Ramos (cell line): ENCODE data around the gene C1QTNF1.

ENCODE experiments used
- in situ Hi-C: fragments of 300-500 bp; cut with MboI; formaldehyde crosslinking; loops from one replicate; pipeline ENCODE4 v1.14.3; 2022; ENCODE audit warnings: low sequenced_read_pairs; ENCODE audit not compliant: unreplicated experiment

The C1QTNF1 gene

DNA sequence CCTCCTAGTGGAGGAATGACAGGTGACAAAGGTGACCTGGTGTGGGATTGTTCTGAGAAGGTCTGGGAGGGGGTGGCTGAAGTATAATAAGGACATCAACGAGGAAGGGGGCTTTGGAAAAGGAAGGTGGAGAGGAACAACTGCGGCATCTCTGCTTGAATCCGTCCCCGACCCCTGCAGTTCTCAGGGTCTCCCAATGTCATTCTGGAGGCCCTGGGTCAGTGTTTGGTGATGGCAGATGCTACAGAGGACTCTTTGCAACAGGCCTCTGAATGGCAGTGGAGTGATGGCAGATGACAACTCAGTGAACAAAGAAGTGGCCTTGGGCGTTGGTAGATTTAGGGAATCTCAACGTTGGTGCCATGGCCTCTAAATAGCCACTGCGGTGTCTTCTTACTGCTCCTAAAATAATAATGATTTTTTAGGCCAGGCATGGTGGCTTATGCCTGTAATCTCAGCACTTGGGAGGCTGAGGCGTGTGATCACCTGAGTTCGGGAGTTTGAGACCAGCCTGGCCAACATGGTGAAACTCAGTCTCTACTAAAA, 52.0 kb downstream of the C1QTNF1 start:
- in situ Hi-C loops = no loop called here

- in situ Hi-C loops = no loop called here
Observed at GRCh38 chr17:79077587-79077986, 53.6 kb downstream of the C1QTNF1 start.

DNA sequence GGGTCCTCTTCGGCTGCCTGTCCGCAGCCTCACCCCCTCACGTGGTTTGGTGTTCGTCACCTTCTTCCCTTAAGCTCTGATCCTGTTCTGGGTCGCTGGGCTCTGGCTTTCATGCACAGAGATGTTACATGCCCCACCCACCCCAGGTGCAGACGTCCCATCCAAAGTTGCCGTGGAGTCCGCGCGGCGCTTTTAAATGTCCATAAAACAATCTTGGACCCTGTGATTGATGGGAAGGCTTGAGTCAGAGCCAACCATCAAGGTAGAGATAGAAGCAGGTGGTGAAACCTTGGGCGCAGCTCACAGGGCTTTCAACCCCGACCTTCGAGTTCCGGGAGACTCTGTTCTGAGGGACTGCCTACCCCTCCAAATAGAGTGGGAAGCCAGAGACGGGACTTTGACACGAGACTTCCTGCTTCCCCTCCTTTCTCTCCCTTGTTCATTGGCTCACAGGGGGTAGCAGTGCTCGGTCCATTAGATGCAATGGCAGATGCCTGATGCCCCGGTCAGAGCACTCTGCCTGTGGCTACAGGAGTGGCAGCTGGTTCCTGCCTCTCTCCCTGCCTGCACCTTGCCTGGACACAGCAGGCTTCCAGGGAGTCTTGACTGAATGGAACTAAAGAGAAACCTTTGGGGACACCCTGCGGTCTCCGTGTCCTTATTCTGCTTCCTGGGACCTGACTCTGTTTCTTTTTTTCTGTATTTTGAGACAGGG, 54.7 kb downstream of the C1QTNF1 start:
- in situ Hi-C loops = no loop called here

GRCh38 chr17:79079421-79080200, 55.6 kb downstream of the C1QTNF1 start:
- in situ Hi-C loops = loop anchor here (5.0 kb wide), 1 partner anchor 313 kb away; no protein-coding TSS in a partner anchor

- in situ Hi-C loops = loop anchor here (5.0 kb wide), 1 partner anchor 312 kb away; no protein-coding TSS in a partner anchor
Observed at GRCh38 chr17:79080349-79080748, 56.4 kb downstream of the C1QTNF1 start.

- in situ Hi-C loops = loop anchor here (5.0 kb wide), 1 partner anchor 311 kb away; no protein-coding TSS in a partner anchor
Observed at GRCh38 chr17:79080761-79081290, 56.9 kb downstream of the C1QTNF1 start.

GRCh38 chr17:79081571-79082276, 57.8 kb downstream of the C1QTNF1 start:
- in situ Hi-C loops = loop anchor here (5.0 kb wide), 1 partner anchor 311 kb away; no protein-coding TSS in a partner anchor

GRCh38 chr17:79082311-79083190, 58.6 kb downstream of the C1QTNF1 start:
- in situ Hi-C loops = loop anchor here (5.0 kb wide), 1 partner anchor 310 kb away; no protein-coding TSS in a partner anchor

GRCh38 chr17:79083191-79083971, 59.4 kb downstream of the C1QTNF1 start:
- in situ Hi-C loops = loop anchor here (5.0 kb wide), 1 partner anchor 309 kb away; no protein-coding TSS in a partner anchor

GRCh38 chr17:79084291-79085153, 60.6 kb downstream of the C1QTNF1 start:
- in situ Hi-C loops = loop anchor here (5.0 kb wide), 1 partner anchor 308 kb away; no protein-coding TSS in a partner anchor

DNA sequence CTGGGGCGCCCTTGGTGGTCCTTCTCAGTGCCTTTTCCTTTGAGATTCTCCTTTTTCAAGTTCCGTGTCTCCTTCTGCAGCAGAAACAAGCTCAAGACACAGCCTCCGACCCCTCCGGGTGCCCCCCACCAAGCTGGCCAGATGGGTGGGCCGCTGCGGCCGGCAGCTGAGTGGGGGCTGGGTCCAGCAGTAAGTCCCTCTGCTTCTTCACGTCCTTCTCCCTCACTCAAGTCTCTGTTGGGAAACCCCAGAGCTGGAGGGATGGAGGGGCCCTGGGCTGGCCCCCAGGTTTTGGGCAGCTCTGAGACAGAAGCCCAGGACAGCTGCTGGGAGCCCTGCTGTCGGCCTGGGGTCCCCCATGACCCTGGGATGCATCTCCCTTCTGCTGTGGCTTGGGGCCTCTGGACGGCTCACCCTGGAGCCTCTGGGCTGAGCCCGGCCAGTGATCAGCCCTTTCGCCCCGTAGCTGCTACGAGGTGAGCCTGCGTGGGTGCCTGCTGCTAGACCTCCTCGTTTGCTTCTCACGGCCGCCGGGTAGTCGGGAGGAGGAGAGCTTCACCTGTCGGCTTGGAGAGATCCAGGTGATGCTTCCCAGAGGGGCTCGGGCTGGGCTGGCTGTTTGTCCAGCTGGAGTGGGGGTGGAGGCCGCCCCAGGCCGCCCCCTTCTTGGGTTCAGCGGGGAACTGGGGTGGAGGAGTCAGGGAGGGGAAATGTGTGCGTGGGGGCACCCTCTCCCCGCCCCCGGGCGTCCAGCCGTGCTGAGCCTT, 61.4 kb downstream of the C1QTNF1 start:
- in situ Hi-C loops = no loop called here

DNA sequence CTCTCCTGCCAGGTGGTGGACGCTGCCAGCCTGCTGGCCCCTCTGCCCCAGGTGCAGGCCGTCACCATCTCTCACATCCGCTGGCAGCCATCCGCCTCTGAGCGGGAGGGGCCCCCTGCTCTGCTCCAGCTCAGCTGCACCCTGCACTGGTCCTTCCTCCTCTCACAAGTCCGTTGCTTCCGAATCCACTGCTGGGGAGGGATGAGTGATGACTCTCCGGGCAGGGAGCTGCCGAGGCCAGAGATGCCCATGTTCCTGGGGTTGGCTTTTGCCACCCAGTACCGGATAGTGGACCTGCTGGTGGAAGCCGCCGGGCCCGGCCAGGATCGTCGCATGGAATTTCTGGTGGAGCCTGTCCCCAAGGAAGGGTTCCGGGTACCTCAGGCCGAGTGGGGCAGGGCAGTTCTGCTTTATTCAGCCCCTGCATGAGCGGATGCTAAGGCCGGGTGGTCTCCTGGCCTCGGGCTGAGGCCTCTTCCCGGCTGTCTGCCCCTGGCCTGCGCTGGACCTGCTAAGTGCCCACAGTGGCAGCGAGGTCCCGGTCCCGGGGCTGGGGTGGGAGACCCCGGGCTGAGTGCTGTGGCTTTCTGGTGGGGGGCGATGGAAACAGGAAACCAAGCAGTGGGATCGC, 62.1 kb downstream of the C1QTNF1 start:
- in situ Hi-C loops = no loop called here

DNA sequence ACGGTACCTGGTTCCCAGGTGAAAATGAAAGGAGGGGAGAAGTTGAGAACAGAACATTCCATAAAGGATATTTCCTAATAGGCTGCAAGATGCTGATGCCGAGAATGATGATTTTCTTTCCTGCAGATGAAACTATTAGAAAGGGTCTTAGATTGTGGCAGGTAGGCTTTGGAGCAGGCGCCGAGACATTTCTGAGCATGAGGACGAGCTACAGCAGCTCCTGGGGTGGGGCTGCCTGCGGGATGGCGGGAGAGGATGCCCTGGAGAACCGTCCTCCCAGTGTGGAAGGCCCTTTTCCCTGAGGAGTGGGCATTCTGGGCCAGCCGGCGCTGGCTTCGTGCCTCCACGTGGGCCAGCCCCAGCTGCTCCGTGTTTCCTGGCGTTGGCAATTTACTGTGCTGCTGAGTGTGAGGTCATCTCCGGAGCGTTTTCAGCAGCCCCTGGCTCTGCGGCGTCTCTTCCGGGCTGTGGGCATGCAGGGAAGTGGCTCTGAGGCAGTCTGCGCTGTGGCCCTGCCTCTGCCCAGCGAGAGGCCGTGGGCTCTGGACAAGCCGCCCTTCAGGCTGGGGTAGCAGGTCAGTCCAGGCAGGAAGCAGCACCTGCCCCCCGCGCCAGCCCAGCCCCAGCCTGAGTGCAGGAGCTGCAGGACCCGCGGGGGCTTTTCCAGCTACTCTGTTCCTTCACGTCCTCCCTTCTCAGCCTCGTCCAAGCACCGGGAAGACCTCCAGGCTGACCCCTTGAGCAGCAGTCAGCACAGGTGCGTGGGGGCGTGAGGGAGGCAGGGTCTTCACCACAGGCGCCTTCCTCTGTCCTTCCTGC, 62.8 kb downstream of the C1QTNF1 start:
- in situ Hi-C loops = no loop called here

GRCh38 chr17:79087428-79088143, 63.6 kb downstream of the C1QTNF1 start:
- in situ Hi-C loops = no loop called here
